Measurements from ENCODE around the gene CPNE5. TPM values are rescaled to one million over a fixed set of nuclear protein-coding genes. Genes with fewer than 3 reads are reported as not detected.

The CPNE5 gene
- total RNA-seq, 1 donor = not detected

DNA sequence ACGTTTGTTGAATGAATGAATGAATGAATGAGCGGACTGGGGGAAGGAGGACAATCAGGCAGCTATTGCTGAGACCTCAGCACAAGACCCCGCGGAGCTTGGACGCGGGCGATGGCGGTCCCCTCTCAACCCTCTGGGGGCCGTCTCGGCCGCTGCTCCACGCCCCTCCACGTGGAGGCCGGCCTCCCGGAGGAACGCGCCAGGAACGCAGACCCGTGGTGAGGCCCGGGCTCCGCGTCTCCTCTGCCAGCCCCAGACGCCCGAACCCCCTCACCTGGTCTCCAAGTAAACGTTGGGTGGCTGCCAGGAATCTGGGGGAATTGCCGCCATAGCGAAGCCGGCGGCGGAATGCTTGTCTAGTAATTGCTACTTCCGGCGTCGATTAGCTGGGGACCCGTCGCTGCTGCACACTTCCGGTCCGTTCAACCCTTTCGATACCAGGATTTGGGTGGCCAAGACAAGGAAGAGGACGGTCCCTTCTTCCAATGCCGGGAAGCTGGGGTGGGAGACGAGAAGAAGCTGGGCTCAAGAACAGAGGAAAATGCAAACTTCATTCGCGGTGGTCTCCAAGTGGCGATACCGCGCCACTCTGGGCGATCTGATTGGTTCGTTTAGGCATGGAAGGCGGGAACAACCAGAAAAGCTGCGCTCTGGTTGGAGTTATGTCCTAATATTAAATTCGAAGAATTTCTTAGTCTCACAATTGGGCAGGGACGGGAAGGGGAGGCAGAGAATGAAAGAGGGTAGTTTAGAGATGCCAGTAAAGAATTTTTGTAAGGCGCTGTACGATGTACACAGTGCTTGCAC, 35.4 kb upstream of the CPNE5 start, which contains the start of gene PPIL1:
PPIL1 (minus strand) TSS at position 361 of the 807 bp plus-strand sequence; CDS start at position 330, 31 bp downstream.
- Histone ChIP-seq H4K20me1 (ENCODE audit: insufficient read depth, low read length) (no peaks in the 10 kb centered on the region), H3K36me3 (ENCODE audit: insufficient read depth, low read length) (peaks cover 16% of the 10 kb centered on the region)
- peak; percentile 96 for DNase-seq (ENCODE audit: insufficient read length, low spot score, missing footprints)

GRCh38 chr6:36873612-36874442, 34.6 kb upstream of the CPNE5 start:
- no peaks in the 10 kb centered on the region for H4K20me1 ChIP-seq (ENCODE audit: insufficient read depth, low read length)
- H2AFZ ChIP-seq (ENCODE audit: low read length) = peak overlapping the region; percentile 99
- H3K9me3 ChIP-seq (ENCODE audit: low read depth, low read length) = no peaks in the 10 kb centered on the region
- TF ChIP-seq CTCF (IDR thresholded peaks at IDR 0.05; ENCODE audit: extremely low read depth, low read depth, low read length) = peak; percentile 15
- peak overlapping the region; percentile 97 for H3K4me2 ChIP-seq (ENCODE audit: insufficient read depth, low read length)
- H3K4me1 ChIP-seq (ENCODE audit: insufficient read depth, low read length) = peaks cover 14% of the 10 kb centered on the region
- H3K36me3 ChIP-seq (ENCODE audit: insufficient read depth, low read length) = peaks cover 16% of the 10 kb centered on the region
- H3K27me3 ChIP-seq (ENCODE audit: insufficient read depth, low read length) = no peaks in the 10 kb centered on the region
- no peak for DNase-seq (ENCODE audit: insufficient read length, low spot score, missing footprints)
- H3K79me2 ChIP-seq (ENCODE audit: insufficient read depth, low read length) = peaks cover 25% of the 10 kb centered on the region
- peak overlapping the region; percentile 97 for H3K27ac ChIP-seq (ENCODE audit: low read depth, low read length)
- peak overlapping the region; percentile 91 for H3K4me3 ChIP-seq (ENCODE audit: insufficient read depth, low read length)

More for the DNA sequence above, 35.4 kb upstream of the CPNE5 start, which contains the start of gene PPIL1:
- peak within 1 kb of the TSS; percentile 97 for H3K27ac ChIP-seq (ENCODE audit: low read depth, low read length)
- no peaks in the 10 kb centered on the region for H3K9me3 ChIP-seq (ENCODE audit: low read depth, low read length)
- H3K4me3 ChIP-seq (ENCODE audit: insufficient read depth, low read length) = peak within 1 kb of the TSS; percentile 91
- no peak for TF ChIP-seq CTCF (IDR thresholded peaks at IDR 0.05; ENCODE audit: extremely low read depth, low read depth, low read length)
- peaks cover 23% of the 10 kb centered on the region for H3K79me2 ChIP-seq (ENCODE audit: insufficient read depth, low read length)
- peak within 1 kb of the TSS; percentile 99 for H2AFZ ChIP-seq (ENCODE audit: low read length)
- H3K4me2 ChIP-seq (ENCODE audit: insufficient read depth, low read length) = peak within 1 kb of the TSS; percentile 97
- no peaks in the 10 kb centered on the region for H3K27me3 ChIP-seq (ENCODE audit: insufficient read depth, low read length)
- peaks cover 18% of the 10 kb centered on the region for H3K4me1 ChIP-seq (ENCODE audit: insufficient read depth, low read length)

GRCh38 chr6:36873115-36873514, 33.9 kb upstream of the CPNE5 start:
- H3K4me2 ChIP-seq (ENCODE audit: insufficient read depth, low read length) = peak overlapping the region; percentile 97
- no peaks in the 10 kb centered on the region for H3K27me3 ChIP-seq (ENCODE audit: insufficient read depth, low read length)
- DNase-seq (ENCODE audit: insufficient read length, low spot score, missing footprints) = no peak
- H3K27ac ChIP-seq (ENCODE audit: low read depth, low read length) = no peak overlapping the region
- peaks cover 14% of the 10 kb centered on the region for H3K4me1 ChIP-seq (ENCODE audit: insufficient read depth, low read length)
- no peaks in the 10 kb centered on the region for H3K9me3 ChIP-seq (ENCODE audit: low read depth, low read length)
- H4K20me1 ChIP-seq (ENCODE audit: insufficient read depth, low read length) = no peaks in the 10 kb centered on the region
- no peak overlapping the region for H2AFZ ChIP-seq (ENCODE audit: low read length)
- no peak overlapping the region for H3K4me3 ChIP-seq (ENCODE audit: insufficient read depth, low read length)
- no peak for TF ChIP-seq CTCF (IDR thresholded peaks at IDR 0.05; ENCODE audit: extremely low read depth, low read depth, low read length)
- peaks cover 16% of the 10 kb centered on the region for H3K36me3 ChIP-seq (ENCODE audit: insufficient read depth, low read length)
- peaks cover 30% of the 10 kb centered on the region for H3K79me2 ChIP-seq (ENCODE audit: insufficient read depth, low read length)
